Spleen (tissue), 7 donors: ENCODE measurements around the gene ZIC5.

Experiments
- CTCF ChIP-seq, 11 experiments: fragments of 200-600 bp in 7 of 11; fragments of 450-650 bp in 4 of 11; sonication (generic) in 4 of 11; IDR thresholded peaks in 8 of 11; conservative IDR thresholded peaks in 3 of 11; 1 replicate in 7 of 11; 2 replicates in 4 of 11; pipeline versions ENCODE4 v1.4.0 to v1.8.0; 2016 to 2021; ENCODE audit warnings: antibody characterized with exemption in 11 of 11, inconsistent platforms in 4 of 11, mild to moderate bottlenecking in 1 of 11
- POLR2A ChIP-seq, 3 donors: fragments of 450-650 bp; IDR thresholded peaks; one replicate each; pipeline ENCODE4 v1.5.1; 2017; ENCODE audit warnings: antibody characterized with exemption in 3 of 3, mild to moderate bottlenecking in 1 of 3
- donor health status: DM: no; HTN: no; CAD: no; lungs with moderate emphysema.
- donor health status: DM: no; HTN: no; CAD: no.
- donor health status: DM: no; HTN: no; CAD: no.

- TF ChIP-seq CTCF (IDR thresholded peaks at IDR 0.05 in 8 of 11, conservative IDR thresholded peaks at IDR 0.05 in 3 of 11) (no peak), POLR2A (IDR thresholded peaks at IDR 0.05) (no peak)
These were observed 43.1 kb upstream of the ZIC5 start for GRCh38 chr13:100014621-100015020.
